Activated CD4-positive, alpha-beta T cell treated with anti-CD3 and anti-CD28 coated beads, Interleukin-2, amount 10 ng/mL, durations not matched to agents 7 days and 5 days (primary cell): ENCODE measurements around the gene SLC9C1. TPM values are rescaled to one million over a fixed set of nuclear protein-coding genes. Genes with fewer than 3 reads are reported as not detected.

Experiments used
- CTCF ChIA-PET: fragments of 350-600 bp; sonication (Branson Sonifier 250); formaldehyde crosslinking; loops from one replicate; lab custom pipeline; 2021; ENCODE audit warnings: antibody characterized with exemption; lab: Charles Lee
- POLR2A ChIA-PET: fragments of 350-600 bp; sonication (Branson Sonifier 250); formaldehyde crosslinking; loops from one replicate; lab custom pipeline; 2021; ENCODE audit warnings: antibody characterized with exemption; lab: Charles Lee
- DNase-seq: peaks from one replicate; pipeline ENCODE4 v3.0.0-alpha.2; 2020
- H3K27ac Mint-ChIP-seq: one replicate; pipeline ENCODE4 v1.8.0; 2021; ENCODE audit warnings: mild to moderate bottlenecking, moderate library complexity, mixed read lengths
- H3K27me3 Mint-ChIP-seq: one replicate; pipeline ENCODE4 v1.8.0; 2021; ENCODE audit warnings: mixed read lengths
- H3K36me3 Mint-ChIP-seq: one replicate; pipeline ENCODE4 v1.8.0; 2021; ENCODE audit warnings: low read depth, mixed read lengths
- H3K4me1 Mint-ChIP-seq: one replicate; pipeline ENCODE4 v1.8.0; 2021; ENCODE audit warnings: mixed read lengths
- H3K4me3 Mint-ChIP-seq: one replicate; pipeline ENCODE4 v1.8.0; 2021; ENCODE audit warnings: mild to moderate bottlenecking, moderate library complexity, mixed read lengths
- H3K9me3 Mint-ChIP-seq: one replicate; pipeline ENCODE4 v1.8.0; 2021; ENCODE audit warnings: mixed read lengths
- total RNA-seq, 2 experiments: library from RNA; stranded (reverse); gene quantifications; one replicate each; pipeline ENCODE4 v1.2.3, GENCODE V29; 2021

SLC9C1 gene
- total RNA-seq, 2 experiments from 2014 or later = not detected

- peak; percentile 38 for DNase-seq
- Mint-ChIP-seq H3K36me3 (no peaks in the 10 kb centered on the region), H3K9me3 (no peaks in the 10 kb centered on the region), H3K27me3 (no peaks in the 10 kb centered on the region), H3K4me3 (no peak overlapping the region), H3K27ac (no peak overlapping the region), H3K4me1 (peaks cover 10% of the 10 kb centered on the region)
- CTCF ChIA-PET = interaction anchor here (1.0 to 3.2 kb wide), 5 partner anchors 10 to 192 kb away, joined by 3 to 20 read pairs (median 3); partner anchors contain the start of gene SLC9C1
- POLR2A ChIA-PET = no interaction called here
These were observed 9.1 kb upstream of the SLC9C1 start for GRCh38 chr3:112302881-112303763.

- no peak for DNase-seq
- Mint-ChIP-seq H3K36me3 (no peaks in the 10 kb centered on the region), H3K27ac (no peak overlapping the region), H3K9me3 (no peaks in the 10 kb centered on the region), H3K27me3 (no peaks in the 10 kb centered on the region), H3K4me1 (peaks cover 17% of the 10 kb centered on the region), H3K4me3 (no peak overlapping the region)
- POLR2A ChIA-PET = no interaction called here
- CTCF ChIA-PET = no interaction called here
These were observed 8.3 kb upstream of the SLC9C1 start for GRCh38 chr3:112302150-112302830.

GRCh38 chr3:112298781-112299180, 4.8 kb upstream of the SLC9C1 start:
- POLR2A ChIA-PET = no interaction called here
- H3K36me3 Mint-ChIP-seq = no peaks in the 10 kb centered on the region
- CTCF ChIA-PET = interaction anchor here (1.0 to 1.4 kb wide), 3 partner anchors 24 to 35 kb away, joined by 3 to 4 read pairs (median 4); partner anchors contain the start of gene CD200

GRCh38 chr3:112297714-112298113, 3.7 kb upstream of the SLC9C1 start:
- Mint-ChIP-seq H3K4me3 (peak overlapping the region; percentile 18), H3K27ac (peak overlapping the region; percentile 90), H3K27me3 (no peaks in the 10 kb centered on the region), H3K9me3 (no peaks in the 10 kb centered on the region), H3K36me3 (no peaks in the 10 kb centered on the region), H3K4me1 (peaks cover 41% of the 10 kb centered on the region)
- ChIA-PET POLR2A (no interaction called here), CTCF (interaction anchor here (0.7 kb wide), 1 partner anchor 217 kb away, joined by 6 read pairs; no protein-coding TSS in a partner anchor)
- DNase-seq = no peak

More at GRCh38 chr3:112298781-112299180, 4.8 kb upstream of the SLC9C1 start:
- Mint-ChIP-seq H3K27ac (peak overlapping the region; percentile 11), H3K4me1 (peaks cover 35% of the 10 kb centered on the region), H3K9me3 (no peaks in the 10 kb centered on the region), H3K4me3 (no peak overlapping the region), H3K27me3 (no peaks in the 10 kb centered on the region)
- no peak for DNase-seq

- Mint-ChIP-seq H3K4me1 (peaks cover 9% of the 10 kb centered on the region), H3K27me3 (no peaks in the 10 kb centered on the region), H3K36me3 (no peaks in the 10 kb centered on the region), H3K9me3 (no peaks in the 10 kb centered on the region), H3K27ac (no peak overlapping the region), H3K4me3 (no peak overlapping the region)
- POLR2A ChIA-PET = interaction anchor here (0.6 kb wide), 2 partner anchors 245 to 647 kb away, joined by 3 to 10 read pairs; no protein-coding TSS in a partner anchor
- CTCF ChIA-PET = interaction anchor here (1.2 to 1.3 kb wide), 2 partner anchors 9 to 15 kb away, joined by 3 to 4 read pairs; no protein-coding TSS in a partner anchor
- no peak for DNase-seq
These were observed 5.0 kb downstream of the SLC9C1 start for GRCh38 chr3:112289011-112289410.

- ChIA-PET CTCF (interaction anchor here (1.0 to 1.1 kb wide), 2 partner anchors 8 to 19 kb away, joined by 3 to 4 read pairs; no protein-coding TSS in a partner anchor), POLR2A (no interaction called here)
- Mint-ChIP-seq H3K4me3 (no peak overlapping the region), H3K27me3 (peaks cover 10% of the 10 kb centered on the region), H3K4me1 (no peaks in the 10 kb centered on the region), H3K9me3 (no peaks in the 10 kb centered on the region), H3K27ac (no peak overlapping the region), H3K36me3 (no peaks in the 10 kb centered on the region)
- DNase-seq = no peak
These were observed 13.8 kb downstream of the SLC9C1 start for GRCh38 chr3:112280266-112280665.

GRCh38 chr3:112273536-112273935, 20.5 kb downstream of the SLC9C1 start:
- POLR2A ChIA-PET = no interaction called here
- DNase-seq = no peak
- Mint-ChIP-seq H3K4me3 (no peak overlapping the region), H3K36me3 (no peaks in the 10 kb centered on the region), H3K4me1 (no peaks in the 10 kb centered on the region), H3K27ac (no peak overlapping the region), H3K9me3 (no peaks in the 10 kb centered on the region), H3K27me3 (peaks cover 4% of the 10 kb centered on the region)
- CTCF ChIA-PET = interaction anchor here (0.5 kb wide), 1 partner anchor 580 kb away, joined by 3 read pairs; no protein-coding TSS in a partner anchor

- ChIA-PET POLR2A (no interaction called here), CTCF (no interaction called here)
- no peak overlapping the region for H3K27ac Mint-ChIP-seq
- no peaks in the 10 kb centered on the region for H3K36me3 Mint-ChIP-seq
- H3K27me3 Mint-ChIP-seq = peaks cover 9% of the 10 kb centered on the region
- no peak overlapping the region for H3K4me3 Mint-ChIP-seq
- H3K4me1 Mint-ChIP-seq = no peaks in the 10 kb centered on the region
- DNase-seq = no peak
- no peaks in the 10 kb centered on the region for H3K9me3 Mint-ChIP-seq
These were observed 32.3 kb downstream of the SLC9C1 start for GRCh38 chr3:112261742-112262141.

- no peak for DNase-seq
- H3K27ac Mint-ChIP-seq = no peak overlapping the region
- POLR2A ChIA-PET = no interaction called here
- H3K27me3 Mint-ChIP-seq = peaks cover 11% of the 10 kb centered on the region
- H3K36me3 Mint-ChIP-seq = no peaks in the 10 kb centered on the region
- no peak overlapping the region for H3K4me3 Mint-ChIP-seq
- H3K9me3 Mint-ChIP-seq = peaks cover 2% of the 10 kb centered on the region
- CTCF ChIA-PET = no interaction called here
- H3K4me1 Mint-ChIP-seq = no peaks in the 10 kb centered on the region
These were observed 33.5 kb downstream of the SLC9C1 start for GRCh38 chr3:112260563-112260962.

- Mint-ChIP-seq H3K36me3 (no peaks in the 10 kb centered on the region), H3K9me3 (peaks cover 10% of the 10 kb centered on the region), H3K4me1 (no peaks in the 10 kb centered on the region), H3K27ac (no peak overlapping the region), H3K27me3 (peaks cover 9% of the 10 kb centered on the region), H3K4me3 (no peak overlapping the region)
- ChIA-PET POLR2A (no interaction called here), CTCF (no interaction called here)
- no peak for DNase-seq
These were observed 40.6 kb downstream of the SLC9C1 start for GRCh38 chr3:112253301-112253971.

GRCh38 chr3:112247900-112248299, 46.1 kb downstream of the SLC9C1 start:
- H3K27me3 Mint-ChIP-seq = no peaks in the 10 kb centered on the region
- ChIA-PET POLR2A (no interaction called here), CTCF (no interaction called here)
- H3K27ac Mint-ChIP-seq = no peak overlapping the region
- no peak overlapping the region for H3K4me3 Mint-ChIP-seq
- no peak for DNase-seq
- H3K36me3 Mint-ChIP-seq = no peaks in the 10 kb centered on the region
- no peaks in the 10 kb centered on the region for H3K9me3 Mint-ChIP-seq
- H3K4me1 Mint-ChIP-seq = no peaks in the 10 kb centered on the region

GRCh38 chr3:112247350-112247749, 46.7 kb downstream of the SLC9C1 start:
- Mint-ChIP-seq H3K4me3 (no peak overlapping the region), H3K27me3 (peaks cover 2% of the 10 kb centered on the region), H3K9me3 (peaks cover under 1% of the 10 kb centered on the region), H3K27ac (no peak overlapping the region), H3K4me1 (no peaks in the 10 kb centered on the region), H3K36me3 (no peaks in the 10 kb centered on the region)
- POLR2A ChIA-PET = no interaction called here
- CTCF ChIA-PET = no interaction called here
- DNase-seq = no peak
